ENCODE measurements around the gene VIPR2.

GRCh38 chr7:159105832-159106811, 38.5 kb downstream of the VIPR2 start:
- TF ChIP-seq CTCF (IDR thresholded peaks at IDR 0.05) (no peak), POLR2A (IDR thresholded peaks at IDR 0.05) (no peak), POLR2AphosphoS5 (IDR thresholded peaks at IDR 0.05) (no peak)
